ENCODE data around the gene ZMYND8.

Gene ZMYND8

DNA sequence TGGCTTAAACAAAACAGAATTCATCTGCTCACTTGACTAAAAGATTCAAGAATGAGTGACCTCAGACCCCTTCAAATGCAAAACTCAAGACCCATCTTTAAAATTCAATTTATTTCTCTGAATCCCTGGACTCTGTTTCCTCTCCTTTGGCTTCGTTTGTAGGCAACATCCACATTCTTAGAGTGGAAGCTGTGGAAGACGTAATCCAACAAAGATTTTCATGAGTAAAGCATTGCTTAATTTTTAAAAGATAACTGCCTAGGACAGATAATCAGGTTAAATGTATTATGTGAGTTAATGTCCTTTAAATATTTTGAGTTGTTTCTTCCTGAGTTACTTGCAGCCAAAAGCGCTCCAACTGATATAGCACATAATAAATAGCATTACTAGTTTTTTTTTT lies 164.5 kb downstream of the ZMYND8 start:
- DNase-seq (ENCODE audit: low spot score) = no peak
- TF ChIP-seq, protein P1, sequence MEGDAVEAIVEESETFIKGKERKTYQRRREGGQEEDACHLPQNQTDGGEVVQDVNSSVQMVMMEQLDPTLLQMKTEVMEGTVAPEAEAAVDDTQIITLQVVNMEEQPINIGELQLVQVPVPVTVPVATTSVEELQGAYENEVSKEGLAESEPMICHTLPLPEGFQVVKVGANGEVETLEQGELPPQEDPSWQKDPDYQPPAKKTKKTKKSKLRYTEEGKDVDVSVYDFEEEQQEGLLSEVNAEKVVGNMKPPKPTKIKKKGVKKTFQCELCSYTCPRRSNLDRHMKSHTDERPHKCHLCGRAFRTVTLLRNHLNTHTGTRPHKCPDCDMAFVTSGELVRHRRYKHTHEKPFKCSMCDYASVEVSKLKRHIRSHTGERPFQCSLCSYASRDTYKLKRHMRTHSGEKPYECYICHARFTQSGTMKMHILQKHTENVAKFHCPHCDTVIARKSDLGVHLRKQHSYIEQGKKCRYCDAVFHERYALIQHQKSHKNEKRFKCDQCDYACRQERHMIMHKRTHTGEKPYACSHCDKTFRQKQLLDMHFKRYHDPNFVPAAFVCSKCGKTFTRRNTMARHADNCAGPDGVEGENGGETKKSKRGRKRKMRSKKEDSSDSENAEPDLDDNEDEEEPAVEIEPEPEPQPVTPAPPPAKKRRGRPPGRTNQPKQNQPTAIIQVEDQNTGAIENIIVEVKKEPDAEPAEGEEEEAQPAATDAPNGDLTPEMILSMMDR (IDR thresholded peaks at IDR 0.05; ENCODE audit: extremely low read depth, missing control alignments) = no peak

DNA sequence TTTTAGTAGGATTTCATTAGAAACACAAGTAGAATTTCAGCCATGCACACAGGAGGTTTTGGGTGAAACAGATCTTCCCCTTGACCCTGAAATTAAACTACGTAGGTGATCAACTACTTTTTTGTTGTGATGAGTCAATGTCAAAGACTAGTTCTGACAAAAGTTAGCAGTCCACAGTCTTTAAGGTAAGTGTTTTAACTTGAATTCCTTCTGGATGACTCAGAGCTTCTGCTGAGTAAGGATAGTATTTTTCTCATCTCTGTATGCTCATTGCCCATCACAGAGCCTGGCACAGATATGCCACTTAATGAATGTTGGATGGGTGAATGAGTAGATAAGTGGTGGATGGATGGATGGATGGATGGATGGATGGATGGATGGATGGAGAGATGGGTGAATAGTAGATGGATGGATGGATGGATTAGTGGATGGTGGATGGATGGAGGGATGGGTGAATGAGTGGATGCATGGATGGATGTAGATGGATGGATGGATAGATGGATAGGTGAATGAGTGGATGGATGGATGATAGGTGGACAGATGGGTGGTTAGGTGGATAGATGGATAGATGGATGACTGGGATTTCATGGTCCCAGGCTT lies 165.3 kb downstream of the ZMYND8 start:
- TF ChIP-seq, protein P1 (IDR thresholded peaks at IDR 0.05; ENCODE audit: extremely low read depth, missing control alignments) = no peak
- no peak for DNase-seq (ENCODE audit: low spot score)

DNA sequence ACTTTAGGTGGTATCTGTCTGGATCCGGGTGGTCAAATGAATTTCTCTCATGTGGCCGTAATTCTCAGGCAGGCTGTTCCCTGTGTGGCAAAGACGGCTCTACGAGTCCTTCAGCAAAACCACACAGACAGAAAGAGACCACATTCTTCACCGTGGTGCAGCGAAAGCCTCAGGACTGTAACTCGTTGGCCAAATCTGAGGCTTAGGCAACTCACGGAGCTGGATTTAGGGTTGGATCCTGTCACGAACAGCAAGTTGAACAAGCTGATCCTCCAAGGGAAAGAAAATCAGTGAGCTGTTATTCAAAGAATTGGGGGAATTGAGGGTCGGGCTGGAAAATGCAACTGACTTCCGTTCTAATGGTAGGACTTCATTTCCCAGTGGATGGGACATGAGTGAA lies 167.4 kb downstream of the ZMYND8 start:
- TF ChIP-seq, protein P1 (IDR thresholded peaks at IDR 0.05; ENCODE audit: extremely low read depth, missing control alignments) = no peak
- no peak for DNase-seq (ENCODE audit: low spot score)

DNA sequence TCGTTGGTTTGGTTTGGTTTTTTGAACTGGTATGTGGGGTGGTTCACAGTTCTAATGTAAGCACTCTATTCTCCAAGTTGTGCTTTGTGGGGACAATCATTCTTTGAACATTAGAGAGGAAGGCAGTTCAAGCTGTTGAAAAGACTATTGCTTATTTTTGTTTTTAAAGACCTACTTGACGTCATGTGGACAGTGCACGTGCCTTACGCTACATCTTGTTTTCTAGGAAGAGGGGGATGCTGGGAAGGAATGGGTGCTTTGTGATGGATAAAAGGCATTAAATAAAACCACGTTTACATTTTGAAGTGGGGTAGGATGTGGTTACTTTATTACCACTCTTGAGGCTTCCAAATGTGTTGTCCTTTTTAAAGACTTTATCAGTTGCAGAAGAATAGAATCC lies 168.0 kb downstream of the ZMYND8 start:
- DNase-seq (ENCODE audit: low spot score) = no peak
- TF ChIP-seq, protein P1 (IDR thresholded peaks at IDR 0.05; ENCODE audit: extremely low read depth, missing control alignments) = no peak

DNA sequence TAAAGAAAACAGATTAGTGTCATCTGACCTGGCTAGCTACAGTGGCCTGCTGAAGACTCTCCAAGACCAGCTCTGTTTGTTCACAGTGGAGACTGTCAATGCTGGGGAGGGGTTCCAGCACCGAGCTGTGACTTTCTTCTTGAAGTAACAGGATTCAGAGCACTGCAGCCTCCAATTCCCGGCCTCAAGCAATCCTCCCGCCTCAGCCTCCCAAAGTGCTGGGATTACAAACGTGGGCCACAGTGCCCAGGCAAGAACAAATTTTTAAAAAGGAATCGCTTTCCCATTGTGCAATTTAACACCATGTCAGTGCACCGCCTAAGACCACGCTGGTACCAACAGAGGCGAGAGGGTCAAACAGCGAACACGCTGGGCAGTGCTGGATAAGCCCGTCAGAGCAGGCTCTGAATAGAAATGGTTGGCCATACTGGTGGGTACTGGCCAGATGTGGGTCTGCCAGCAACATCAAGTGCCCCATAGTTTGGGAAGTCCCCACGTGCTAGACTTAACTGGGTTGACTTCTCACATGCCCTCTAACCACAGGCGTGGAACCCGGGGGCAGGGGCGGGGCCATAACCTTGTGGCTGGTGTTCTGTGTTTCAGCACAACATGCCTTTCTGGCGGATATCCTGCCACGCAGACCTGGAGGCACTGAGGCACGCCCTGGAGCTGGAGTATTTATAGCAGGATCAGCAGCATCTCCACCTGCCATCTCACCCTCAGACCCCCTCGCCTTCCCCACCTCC lies 168.9 kb downstream of the ZMYND8 start:
- TF ChIP-seq, protein P1 (IDR thresholded peaks at IDR 0.05; ENCODE audit: extremely low read depth, missing control alignments) = no peak
- DNase-seq (ENCODE audit: low spot score) = no peak

DNA sequence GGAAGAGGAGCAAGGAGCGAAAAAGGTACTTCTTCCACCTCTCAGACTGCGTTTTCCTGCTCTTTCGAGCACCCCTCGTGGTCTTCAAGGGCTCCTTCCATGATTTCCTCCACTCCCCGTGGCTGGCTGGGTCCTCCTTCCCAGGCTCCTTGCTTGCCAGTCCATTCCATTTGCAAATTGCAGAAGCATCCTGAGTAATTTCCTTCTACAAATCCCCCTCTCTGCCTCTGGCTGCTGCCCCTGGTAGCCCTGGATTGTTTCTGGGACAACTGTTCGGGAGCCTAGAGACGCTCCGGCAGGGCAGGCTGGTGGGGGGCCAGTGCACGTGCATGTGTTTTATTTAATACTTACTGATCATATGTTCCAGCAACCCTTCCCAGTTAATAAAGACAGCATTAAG lies 173.1 kb downstream of the ZMYND8 start:
- DNase-seq (ENCODE audit: low spot score) = no peak
- TF ChIP-seq, protein P1 (IDR thresholded peaks at IDR 0.05; ENCODE audit: extremely low read depth, missing control alignments) = no peak

DNA sequence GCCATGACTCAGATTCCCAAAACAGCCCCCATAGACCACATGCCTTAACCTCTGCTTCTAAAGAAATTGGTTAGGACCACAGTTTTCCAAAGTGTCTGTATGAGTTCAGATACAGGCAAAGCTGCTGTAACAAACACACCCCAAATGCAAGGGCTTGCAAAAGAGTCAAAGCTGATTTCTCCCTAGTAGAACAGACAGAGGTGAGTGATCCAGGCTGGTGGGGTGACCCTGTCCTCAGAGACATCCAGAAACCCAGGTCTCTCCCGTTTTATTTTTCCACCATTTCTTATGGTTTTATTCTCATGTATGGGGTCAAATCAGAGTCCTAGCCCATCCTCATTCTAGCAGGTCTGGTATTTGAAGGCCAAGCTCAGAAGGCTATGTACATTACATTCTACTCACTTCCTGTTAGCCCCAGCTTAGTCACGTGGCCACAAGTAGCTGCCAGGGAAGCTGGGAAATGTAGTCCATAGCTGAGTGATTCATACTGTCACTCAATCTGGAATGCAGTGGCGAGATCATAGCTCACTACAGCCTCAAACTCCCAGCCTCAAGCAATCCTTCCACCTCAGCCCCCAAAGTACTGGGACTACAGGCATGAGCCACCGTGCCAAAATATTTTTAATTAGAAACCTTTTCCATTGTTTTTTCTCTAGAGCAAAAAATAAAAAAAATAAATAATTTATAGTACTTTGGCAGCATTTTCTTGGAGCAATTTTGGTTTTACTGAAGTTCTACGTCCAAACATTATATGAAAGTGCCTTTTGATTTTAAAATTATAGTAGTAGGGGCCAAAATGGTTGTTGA lies 175.2 kb downstream of the ZMYND8 start:
- TF ChIP-seq, protein P1 (IDR thresholded peaks at IDR 0.05; ENCODE audit: extremely low read depth, missing control alignments) = no peak

More for the DNA sequence above, 175.2 kb downstream of the ZMYND8 start:
- peak; percentile 53 for DNase-seq (ENCODE audit: low spot score)

Data from GM20000 (cell line).